GM19397 (cell line): ENCODE results near the gene GOLGA6C.
"Not testable (repeated sequence)": the region's sequence is repeated elsewhere in the genome, so short reads cannot be mapped to it uniquely, and the experiment has no call there.

ENCODE experiments used
- ATAC-seq: cut with Tn5 transposase; IDR thresholded peaks from one replicate; pipeline ENCODE4 v1.9.1; 2021; ENCODE audit warnings: mild to moderate bottlenecking, moderate library complexity; ENCODE audit not compliant: unreplicated experiment

The GOLGA6C gene

DNA sequence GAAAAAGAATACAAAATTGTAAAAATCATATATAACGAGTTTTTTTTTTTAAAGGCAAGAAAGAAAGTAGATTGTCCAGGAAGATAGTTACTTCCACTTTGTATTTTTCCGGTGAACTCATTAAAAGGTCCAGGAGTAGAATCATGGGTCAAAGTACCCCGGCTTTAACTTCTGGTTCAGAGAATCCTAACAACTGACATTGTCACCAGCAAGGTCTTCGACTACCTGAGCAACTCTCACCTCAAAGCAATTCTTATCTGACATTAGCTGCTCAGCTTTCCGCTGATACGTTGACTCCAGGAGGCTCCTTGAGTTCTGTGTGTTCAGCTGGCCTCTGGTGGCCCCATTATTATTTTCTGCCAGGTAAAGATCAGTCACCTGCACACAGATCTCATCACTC lies 9.1 kb upstream of the GOLGA6C start:
- ATAC-seq = not testable (repeated sequence)

DNA sequence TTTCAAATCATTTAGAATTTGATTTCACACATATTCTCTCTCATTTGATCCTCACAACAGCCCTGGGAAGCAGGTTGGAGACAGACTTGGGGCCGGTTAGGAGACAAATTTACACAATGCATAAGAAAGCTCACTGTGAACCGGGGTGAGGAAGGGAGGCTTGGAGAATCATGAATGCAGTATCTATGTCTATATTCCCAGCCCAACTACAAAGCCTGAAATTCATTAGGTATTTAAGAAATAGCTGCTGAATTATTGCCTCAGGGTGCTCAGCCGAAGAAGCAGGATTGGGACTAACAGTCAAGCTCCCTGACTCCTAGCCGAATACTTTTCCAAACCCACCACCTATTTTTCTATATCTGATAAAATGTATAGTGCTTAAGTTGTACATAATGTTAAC lies 8.4 kb upstream of the GOLGA6C start:
- no peak for ATAC-seq

DNA sequence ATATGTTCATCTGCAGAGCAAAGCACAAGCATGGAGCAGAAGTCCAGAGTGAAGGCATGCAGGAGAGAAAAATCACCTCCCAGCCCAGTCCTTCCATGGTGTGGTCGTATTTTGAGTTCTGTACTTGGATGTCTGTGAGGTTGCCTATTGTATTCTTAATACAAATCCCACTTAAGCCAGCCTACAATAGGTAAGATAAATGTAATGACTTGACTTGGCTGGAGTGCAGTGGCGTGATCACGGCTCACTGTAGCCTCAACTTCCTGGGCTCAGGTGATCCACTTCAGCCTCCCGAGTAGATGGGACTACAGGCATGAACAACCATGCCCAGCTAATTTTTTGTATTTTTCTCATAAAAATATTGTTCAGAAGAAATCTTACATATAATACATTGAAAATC lies 6.8 kb upstream of the GOLGA6C start:
- not testable (repeated sequence) for ATAC-seq

DNA sequence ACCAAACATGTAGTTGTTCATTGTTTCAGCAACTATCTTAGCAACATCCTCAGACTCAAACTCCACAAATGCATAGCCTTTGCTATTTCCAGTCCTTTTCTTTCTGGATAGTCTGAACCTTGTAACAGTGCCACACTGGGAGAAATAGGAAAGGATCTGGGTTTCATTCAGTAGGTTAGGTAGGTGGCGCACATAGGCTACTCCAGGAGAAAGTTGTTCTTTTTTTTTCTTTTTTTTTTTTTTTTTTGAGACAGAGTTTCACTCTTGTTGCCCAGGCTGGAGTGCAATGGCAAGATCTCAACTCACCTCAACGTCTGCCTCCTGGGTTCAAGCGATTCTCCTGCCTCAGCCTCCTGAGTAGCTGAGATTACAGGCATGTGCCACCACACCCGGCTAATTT lies 5.8 kb upstream of the GOLGA6C start:
- ATAC-seq = not testable (repeated sequence)

DNA sequence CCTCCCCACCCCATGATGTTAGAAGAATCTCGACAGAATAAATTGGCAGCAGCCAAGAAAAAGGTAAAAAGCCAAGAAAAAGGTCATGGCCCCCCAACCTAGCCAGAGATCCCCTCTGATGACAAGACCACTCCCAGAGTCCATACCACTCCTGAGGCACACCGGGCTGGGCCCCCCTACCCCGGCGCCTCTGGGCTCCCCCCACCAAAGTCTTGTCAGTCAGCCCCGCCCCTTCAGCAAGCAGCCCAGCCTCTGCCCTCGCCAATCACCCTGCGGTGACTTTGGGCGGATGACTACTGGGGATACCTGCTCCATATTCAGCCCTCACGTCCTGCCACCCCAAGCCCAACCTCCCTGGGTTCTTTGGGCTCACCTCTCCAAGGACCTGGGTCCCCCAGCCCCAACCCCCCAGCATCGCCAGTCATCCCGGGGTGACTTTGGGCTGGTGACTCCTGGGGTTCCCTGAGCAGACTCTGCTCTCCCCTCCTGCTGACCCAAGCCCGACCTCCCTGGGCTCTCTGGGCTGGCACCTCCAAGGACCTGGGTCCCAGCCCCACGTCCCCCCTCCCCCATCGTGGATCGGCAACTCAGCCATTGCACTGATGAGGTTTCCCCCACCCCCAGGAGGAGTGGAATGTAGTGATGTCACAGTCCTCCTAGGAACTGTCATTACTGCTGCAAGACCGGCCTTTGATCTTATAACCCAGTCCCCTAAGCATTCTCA lies 648 bp downstream of the GOLGA6C start:
- ATAC-seq = not testable (repeated sequence)

DNA sequence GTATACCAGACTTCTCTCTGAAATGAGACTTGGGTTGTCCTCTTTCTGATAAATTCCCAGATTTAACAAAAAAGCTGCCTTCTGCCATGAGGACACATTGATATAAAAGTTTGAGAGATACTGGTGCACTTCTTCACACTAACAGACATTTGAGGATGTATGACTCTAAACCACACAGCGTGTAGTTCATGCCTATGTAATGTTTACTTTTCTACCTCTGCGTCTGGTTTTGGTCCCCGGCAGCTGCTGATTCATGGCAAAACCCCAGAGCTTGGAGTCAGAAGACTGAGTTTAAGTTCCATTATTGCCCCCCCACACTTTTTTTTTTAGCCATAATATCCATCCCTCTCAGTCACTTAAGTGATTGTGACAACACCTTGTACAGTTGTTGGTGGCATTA lies 1.7 kb downstream of the GOLGA6C start:
- not testable (repeated sequence) for ATAC-seq

DNA sequence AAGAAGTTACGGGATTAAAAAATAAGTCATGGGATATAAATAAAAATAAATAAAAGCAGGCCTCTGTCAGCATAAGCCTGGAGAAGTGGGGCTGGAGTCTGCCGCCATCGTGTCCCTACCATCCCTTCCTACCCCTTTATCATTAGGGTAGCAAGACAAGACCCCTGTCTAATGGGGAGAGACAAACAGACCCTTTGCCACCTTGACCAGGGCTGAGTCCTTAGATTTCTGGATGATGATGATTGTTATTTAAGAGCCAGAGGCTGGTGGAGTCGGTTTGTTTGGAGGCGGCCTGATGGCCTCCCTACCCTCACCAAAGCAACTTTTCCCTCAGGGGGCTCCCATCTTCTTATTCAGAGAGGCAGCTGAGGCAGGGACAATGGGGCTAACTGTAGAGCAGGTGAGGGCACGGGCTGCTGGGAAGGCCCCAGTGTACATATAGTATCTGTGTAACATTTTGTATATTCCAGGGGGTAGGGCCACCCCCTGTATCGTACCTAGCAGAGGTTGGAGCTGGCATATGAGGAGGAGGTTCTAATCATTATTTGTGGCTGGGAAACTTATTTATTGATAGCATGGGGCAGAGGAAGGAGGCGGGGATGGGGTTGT lies 15.7 kb downstream of the GOLGA6C start:
- not testable (repeated sequence) for ATAC-seq

DNA sequence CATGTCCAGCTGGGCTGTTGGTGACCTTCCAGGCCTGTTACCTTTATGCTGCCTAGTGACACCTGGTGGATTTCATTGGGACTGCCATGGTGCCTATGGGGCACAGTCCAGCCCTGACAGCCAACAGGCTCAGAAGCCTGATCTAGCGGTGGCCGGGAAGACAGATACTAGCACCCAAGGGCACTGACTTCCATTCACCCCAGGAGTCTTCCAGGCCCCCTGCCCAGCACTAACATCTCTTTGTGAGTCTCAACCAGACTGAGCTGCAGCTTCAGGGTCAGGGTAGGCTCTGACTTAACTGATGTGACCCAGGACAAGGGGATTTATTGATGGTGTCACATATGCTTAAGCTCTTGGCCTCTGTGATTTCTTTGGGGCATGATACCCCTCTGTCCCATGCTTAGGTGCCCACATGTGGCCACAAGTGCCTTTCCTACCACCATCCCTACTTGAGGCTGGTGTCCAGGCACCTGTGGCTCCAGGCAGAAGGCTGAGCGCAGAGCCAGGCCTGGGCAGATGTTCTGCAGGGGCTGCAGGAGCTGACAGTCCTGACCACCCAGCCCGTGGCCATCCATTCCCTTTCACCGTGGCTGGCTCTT lies 16.5 kb downstream of the GOLGA6C start:
- ATAC-seq = peak; percentile 71

DNA sequence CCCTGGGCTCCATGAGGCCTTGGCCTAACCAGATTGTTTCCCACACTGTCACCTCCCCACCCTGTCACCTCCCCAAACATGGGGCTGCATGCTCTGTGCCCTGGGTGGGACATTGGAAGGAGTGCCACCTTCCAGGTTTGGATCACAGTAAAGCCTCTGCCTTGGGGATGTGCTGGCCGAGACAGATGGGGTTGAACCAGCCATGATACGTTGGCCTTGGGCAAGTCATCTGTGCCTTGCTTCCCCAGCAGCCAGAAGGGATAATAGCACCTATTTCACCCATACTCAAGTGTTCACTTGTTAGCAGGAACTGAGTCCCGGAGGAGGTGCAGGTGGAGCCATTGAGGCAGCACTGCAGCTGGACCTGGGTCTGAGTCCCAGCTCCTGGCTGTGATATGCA lies 17.5 kb downstream of the GOLGA6C start:
- not testable (repeated sequence) for ATAC-seq

DNA sequence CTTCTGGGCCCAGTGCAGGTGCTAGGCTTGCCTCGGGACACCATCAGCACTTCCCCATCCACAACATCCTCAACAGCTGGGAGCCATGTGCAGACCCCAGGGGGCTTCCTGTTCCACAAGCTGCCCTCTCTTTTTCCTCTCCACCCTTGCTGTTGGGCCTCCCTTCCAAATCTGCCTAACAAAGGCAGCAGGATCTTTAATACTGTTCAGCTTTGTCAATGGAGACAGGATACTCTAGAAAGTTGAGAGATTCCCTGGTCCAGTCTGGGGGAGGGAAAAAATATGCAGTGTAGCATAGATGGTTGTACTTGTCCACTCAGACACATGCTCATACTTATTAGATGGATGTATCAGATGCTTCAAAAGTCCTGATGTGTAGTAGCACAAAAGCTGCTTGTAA lies 20.4 kb downstream of the GOLGA6C start:
- not testable (repeated sequence) for ATAC-seq

DNA sequence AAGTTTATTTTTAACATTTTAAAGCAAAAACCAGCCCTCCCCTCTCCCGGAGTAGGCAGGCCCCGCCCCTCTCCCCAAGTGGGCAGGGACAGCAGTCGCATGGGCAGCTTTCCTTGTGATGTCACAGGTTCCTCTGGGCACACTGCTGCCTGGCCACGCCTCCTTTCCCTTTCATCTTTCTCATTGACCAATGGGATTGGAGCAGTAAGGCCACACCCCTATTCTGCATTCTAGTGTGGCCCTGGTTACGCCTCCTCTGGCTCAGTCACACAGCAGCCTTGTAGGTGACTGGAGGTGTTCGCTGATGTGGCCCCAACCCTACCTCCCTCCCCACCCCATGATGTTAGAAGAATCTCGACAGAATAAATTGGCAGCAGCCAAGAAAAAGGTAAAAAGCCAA lies 24.4 kb downstream of the GOLGA6C start, which contains the start of gene GOLGA6D:
Gene GOLGA6D, plus strand, starts transcription at position 264 of the 400 bp plus-strand sequence. Its CDS starts 41 bp downstream, at position 305.
- not testable (repeated sequence) for ATAC-seq

DNA sequence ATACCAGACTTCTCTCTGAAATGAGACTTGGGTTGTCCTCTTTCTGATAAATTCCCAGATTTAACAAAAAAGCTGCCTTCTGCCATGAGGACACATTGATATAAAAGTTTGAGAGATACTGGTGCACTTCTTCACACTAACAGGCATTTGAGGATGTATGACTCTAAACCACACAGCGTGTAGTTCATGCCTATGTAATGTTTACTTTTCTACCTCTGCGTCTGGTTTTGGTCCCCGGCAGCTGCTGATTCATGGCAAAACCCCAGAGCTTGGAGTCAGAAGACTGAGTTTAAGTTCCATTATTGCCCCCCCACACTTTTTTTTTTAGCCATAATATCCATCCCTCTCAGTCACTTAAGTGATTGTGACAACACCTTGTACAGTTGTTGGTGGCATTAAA lies 26.0 kb downstream of the GOLGA6C start:
- ATAC-seq = not testable (repeated sequence)

DNA sequence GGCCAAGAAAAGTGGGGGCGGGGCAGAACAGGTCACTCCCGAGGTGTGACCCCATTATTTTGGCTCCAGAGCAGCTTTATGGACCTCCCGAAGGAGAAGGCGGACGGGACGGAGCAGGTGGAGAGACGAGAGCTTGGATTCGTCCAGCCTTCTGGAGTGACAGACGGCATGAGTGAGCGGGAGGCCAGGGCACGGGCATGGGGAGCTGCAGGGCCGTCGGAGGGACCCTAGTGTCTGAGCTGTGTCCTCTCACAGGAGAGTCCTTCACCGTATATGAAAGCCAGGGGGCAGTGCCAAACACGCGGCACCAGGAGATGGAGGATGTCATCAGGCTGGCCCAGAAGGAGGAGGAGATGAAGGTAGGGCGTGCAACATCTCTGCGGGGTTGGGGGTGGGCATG lies 35.5 kb downstream of the GOLGA6C start:
- not testable (repeated sequence) for ATAC-seq

DNA sequence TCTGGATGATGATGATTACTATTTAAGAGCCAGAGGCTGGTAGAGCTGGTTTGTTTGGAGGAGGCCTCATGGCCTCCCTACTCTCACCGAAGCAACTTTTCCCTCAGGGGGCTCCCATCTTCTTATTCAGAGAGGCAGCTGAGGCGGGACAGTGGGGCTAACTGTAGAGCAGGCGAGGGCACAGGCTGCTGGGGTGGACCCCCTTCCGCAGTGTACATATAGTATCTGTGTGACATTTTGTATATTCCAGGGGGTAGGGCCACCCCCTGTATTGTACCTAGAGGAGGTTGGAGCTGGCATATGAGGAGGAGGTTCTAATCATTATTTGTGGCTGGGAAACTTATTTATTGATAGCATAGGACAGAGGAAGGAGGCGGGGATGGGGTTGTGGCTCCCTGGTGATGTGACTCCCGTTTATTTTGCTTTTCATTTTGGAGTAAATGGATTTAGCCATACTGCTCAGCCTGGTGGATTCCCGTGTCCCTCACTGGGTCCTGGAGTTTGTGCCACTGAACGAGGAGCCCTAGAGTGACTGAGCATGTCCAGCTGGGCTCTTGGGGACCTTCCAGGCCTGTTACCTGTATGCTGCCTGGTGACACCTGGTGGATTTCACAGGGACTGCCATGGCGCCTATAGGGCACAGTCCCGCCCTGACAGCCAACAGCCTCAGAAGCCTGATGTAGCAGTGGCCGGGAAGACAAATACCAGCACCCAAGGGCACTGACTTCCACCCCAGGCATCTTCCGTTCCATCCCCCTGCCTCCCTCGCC lies 40.6 kb downstream of the GOLGA6C start:
- ATAC-seq = not testable (repeated sequence)

DNA sequence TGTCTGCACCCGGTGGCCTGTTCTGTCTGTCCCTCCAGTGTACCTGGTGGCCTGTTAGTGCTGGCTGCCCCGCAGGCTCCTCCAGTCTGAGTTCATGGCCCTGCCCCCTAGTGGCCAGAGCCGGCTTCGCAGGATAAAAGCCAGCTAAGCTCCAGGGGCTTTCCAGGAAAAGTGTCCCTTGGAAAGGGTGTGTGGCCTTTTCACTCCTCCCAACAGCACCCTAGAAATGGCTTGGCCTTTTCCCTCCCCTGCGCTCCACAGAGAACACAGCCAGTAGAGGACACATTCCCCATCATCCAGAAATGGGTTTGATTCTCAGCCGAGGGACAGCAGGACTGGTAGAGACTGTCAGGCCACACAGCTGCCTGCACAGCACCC lies 41.2 kb downstream of the GOLGA6C start:
- ATAC-seq = not testable (repeated sequence)

DNA sequence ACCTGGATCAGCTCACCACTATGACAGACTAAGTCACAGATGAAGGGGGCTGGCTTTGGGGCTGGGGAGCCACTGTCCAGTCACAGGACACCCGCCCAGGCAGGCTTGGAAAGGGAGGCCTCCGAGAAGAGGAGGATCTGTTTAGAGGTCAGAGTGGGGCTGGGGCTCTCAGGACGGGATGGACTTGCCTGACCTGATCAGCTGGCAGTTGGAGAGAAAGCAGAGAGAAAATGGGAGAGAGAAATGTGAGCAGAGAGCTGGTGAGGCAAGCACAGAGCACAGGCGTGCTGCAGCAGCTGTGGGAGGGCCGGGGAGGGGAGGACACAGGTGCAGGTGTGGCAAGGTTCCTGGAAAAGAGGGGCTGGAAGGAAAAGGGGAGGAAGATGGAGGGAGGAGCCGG lies 41.9 kb downstream of the GOLGA6C start:
- not testable (repeated sequence) for ATAC-seq

DNA sequence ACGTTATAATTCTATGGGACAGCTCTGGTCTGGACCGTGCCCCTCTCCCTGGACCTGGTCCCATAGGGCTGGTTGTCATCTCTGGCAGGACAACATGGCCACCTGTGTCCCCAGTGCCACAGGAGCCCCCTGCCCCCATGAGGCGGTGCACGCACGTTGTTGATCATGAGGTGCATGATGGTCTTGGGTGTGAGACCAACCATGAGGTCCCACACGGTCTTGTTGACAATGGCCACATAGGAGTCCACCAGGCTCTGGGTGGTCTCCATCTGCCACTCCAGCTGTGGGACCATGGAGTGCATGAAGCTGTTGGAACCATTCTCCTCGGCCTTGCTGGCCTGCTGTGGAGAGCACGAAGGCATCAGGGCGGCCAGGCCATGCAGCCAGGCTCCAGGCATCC lies 44.2 kb downstream of the GOLGA6C start:
- ATAC-seq = no peak

DNA sequence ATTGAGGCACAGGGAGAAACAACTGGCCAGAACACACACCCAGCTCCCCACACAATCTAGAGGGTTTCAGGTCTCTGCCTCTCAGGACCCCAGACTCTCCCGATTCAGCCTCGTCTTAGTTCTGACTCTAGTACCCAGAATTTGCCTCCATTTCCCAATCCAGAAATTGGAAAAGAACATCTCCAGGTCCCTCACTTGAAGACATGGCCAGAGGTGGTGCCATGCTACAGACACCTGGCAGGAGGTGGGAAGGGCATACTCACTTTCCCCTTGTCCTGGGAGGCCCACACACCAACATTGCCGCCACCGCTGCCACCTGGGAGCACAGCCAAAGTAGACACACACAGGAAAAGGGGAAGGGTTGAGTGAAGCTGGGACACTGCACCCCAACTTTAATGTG lies 44.6 kb downstream of the GOLGA6C start:
- ATAC-seq = not testable (repeated sequence)

DNA sequence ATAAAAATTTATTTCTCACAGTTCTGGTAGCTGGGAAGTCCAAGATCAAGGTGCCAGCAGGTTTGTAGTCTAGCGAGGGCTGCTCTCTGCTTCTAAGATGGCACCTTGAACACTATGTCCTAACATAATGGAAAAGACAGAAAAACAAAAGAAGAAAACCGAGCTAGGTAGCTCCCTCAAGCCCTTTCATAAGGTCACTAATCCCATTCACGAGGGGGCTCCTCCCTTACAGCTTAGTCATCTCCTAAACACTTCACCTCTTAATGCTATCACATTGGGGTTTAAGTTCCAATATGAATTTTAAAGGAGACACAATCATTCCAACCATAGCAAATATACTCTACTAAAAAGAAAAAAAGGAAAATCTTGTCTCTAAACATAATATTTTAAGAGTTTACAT lies 48.1 kb downstream of the GOLGA6C start:
- ATAC-seq = no peak

DNA sequence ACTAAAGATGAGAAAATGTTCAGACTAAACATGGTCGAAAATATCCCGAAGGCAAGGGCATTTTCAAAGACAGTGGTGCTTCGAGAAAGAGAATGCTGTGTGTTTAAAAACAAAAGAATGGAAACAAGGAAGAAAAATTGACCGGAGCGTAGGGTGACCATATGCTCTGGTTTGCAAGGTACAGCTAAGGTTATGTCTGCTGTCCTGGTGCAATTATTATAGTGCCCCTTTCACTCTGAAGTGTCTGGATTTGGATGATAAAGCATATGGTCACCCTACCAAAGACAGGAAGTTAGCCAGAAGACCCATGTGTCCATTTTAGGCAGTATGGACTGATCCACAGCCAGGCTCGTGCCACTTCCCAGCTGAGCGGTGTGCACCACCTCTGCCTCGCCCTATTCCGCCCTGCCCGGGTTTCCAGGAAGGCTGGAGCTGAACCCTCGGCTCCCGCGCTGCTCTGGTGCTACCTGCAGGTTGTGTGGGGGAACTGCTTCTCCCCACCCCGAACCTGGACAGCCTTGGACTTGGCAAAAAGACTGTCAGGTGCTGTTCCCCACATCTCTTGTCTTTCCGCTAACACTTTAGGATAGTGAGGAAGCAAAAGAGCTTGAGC lies 49.8 kb downstream of the GOLGA6C start:
- no peak for ATAC-seq

DNA sequence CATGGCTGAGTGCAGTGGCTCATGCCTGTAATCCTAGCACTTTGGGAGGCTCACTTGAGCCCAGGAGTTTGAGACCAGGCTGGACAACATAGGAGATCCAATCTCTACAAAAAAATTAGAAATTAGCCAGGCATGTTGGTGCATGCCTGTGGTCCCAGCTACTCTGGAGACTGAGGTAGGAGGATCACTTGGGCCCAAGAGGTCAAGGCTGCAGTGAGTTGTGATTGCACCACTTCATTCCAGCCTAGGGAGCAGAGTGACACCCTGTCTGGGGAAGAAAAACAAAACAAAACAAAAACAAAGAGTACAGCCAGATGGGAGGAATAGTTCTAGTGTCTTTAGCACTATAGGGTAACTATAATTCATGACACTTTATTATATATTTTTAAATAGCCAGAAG lies 51.6 kb downstream of the GOLGA6C start:
- no peak for ATAC-seq
